Daoy (cell line): ENCODE results near the gene LATS1. TPM values are rescaled to one million over a fixed set of nuclear protein-coding genes. Genes with fewer than 3 reads are reported as not detected.
"Not testable (repeated sequence)": the region's sequence is repeated elsewhere in the genome, so short reads cannot be mapped to it uniquely, and the experiment has no call there.

Source experiments
- DNase-seq: peaks from one replicate; pipeline ENCODE4 v3.0.0-alpha.2; 2015; ENCODE audit warnings: low read depth
- total RNA-seq: library from RNA; depleted of rRNA; stranded (reverse); fragments of >200 nt; shearing (Covaris generic); gene quantifications from 2 replicates; pipeline ENCODE4 v1.2.3, GENCODE V29; 2014; rRNA removed

Gene LATS1
- 15.0 and 19.5 TPM in 2 replicates for total RNA-seq

- peak; percentile 93 for DNase-seq
Observed at GRCh38 chr6:149717588-149718458, at the start of gene LATS1. TSS of gene LATS1 (minus strand) at chr6:149718101. CDS start at chr6:149702126, 15,975 bp downstream.

- DNase-seq, result peak; percentile 32
Observed at GRCh38 chr6:149766156-149766769, 48.4 kb upstream of the LATS1 start.

- no peak for DNase-seq
Observed at GRCh38 chr6:149763866-149764265, 46.0 kb upstream of the LATS1 start.

GRCh38 chr6:149761438-149761837, 43.5 kb upstream of the LATS1 start:
- no peak for DNase-seq

GRCh38 chr6:149756261-149756636, 38.3 kb upstream of the LATS1 start:
- no peak for DNase-seq

- no peak for DNase-seq
Observed at GRCh38 chr6:149755300-149756260, 37.7 kb upstream of the LATS1 start.

- no peak for DNase-seq
Observed at GRCh38 chr6:149754548-149754947, 36.6 kb upstream of the LATS1 start.

- not testable (repeated sequence) for DNase-seq
Observed at GRCh38 chr6:149753374-149753637, 35.4 kb upstream of the LATS1 start.

GRCh38 chr6:149752600-149753373, 34.9 kb upstream of the LATS1 start:
- DNase-seq, result no peak

GRCh38 chr6:149751920-149752319, 34.0 kb upstream of the LATS1 start:
- not testable (repeated sequence) for DNase-seq

- no peak for DNase-seq
Observed at GRCh38 chr6:149751239-149751638, 33.3 kb upstream of the LATS1 start.

GRCh38 chr6:149750136-149750609, 32.3 kb upstream of the LATS1 start:
- DNase-seq, result peak; percentile 81

GRCh38 chr6:149749594-149750135, 31.8 kb upstream of the LATS1 start, which contains the start of gene PCMT1:
TSS of gene PCMT1 (plus strand) at chr6:149749741. CDS start at chr6:149749902, 161 bp downstream.
- peak; percentile 99 for DNase-seq

- DNase-seq, result not testable (repeated sequence)
Observed at GRCh38 chr6:149749082-149749593, 31.2 kb upstream of the LATS1 start.

GRCh38 chr6:149746147-149746946, 28.4 kb upstream of the LATS1 start, which contains the start of gene NUP43:
TSS of gene NUP43 (minus strand) at chr6:149746529. CDS start at chr6:149746495, 34 bp downstream.
- peak; percentile 98 for DNase-seq

- not testable (repeated sequence) for DNase-seq
Observed at GRCh38 chr6:149745252-149745651, 27.4 kb upstream of the LATS1 start.

- DNase-seq, result no peak
Observed at GRCh38 chr6:149734915-149735314, 17.0 kb upstream of the LATS1 start.

- DNase-seq, result no peak
Observed at GRCh38 chr6:149733089-149733720, 15.3 kb upstream of the LATS1 start.

GRCh38 chr6:149729824-149730223, 11.9 kb upstream of the LATS1 start:
- DNase-seq, result no peak
